H1 (cell line): ENCODE data around the gene HDLBP. TPM values are rescaled to one million over a fixed set of nuclear protein-coding genes. Genes with fewer than 3 reads are reported as not detected.

Experiments used
- CTCF ChIA-PET: fragments of 300-600 bp; sonication (Branson Sonifier 250); formaldehyde crosslinking; loops from one replicate; lab custom pipeline; 2021; ENCODE audit not compliant: partially characterized antibody; lab: Charles Lee
- POLR2A ChIA-PET: fragments of 300-600 bp; sonication (Branson Sonifier 250); formaldehyde crosslinking; loops from one replicate; lab custom pipeline; 2021; ENCODE audit warnings: inconsistent platforms; ENCODE audit not compliant: partially characterized antibody; lab: Charles Lee
- DNase-seq, 2 experiments: peaks; one replicate each; pipeline versions ENCODE4 v3.0.0 to v3.0.0-alpha.2; 2010 to 2022; ENCODE audit warnings: low spot score in 2 of 2, low read depth in 1 of 2, mixed read lengths in 1 of 2
- FAIRE-seq: peaks from 2 replicates; lab custom pipeline; 2011; peaks lifted over from hg19 to GRCh38; lab: Jason Lieb, UNC
- H2AFZ ChIP-seq: 2 replicates; pipeline ENCODE4 v1.8.1; 2012; ENCODE audit warnings: low read length, inconsistent platforms
- H2AK5ac ChIP-seq: 2 replicates; pipeline ENCODE4 v1.6.1; 2013; ENCODE audit warnings: low read depth, low read length
- H2BK120ac ChIP-seq: replicated peaks from 2 replicates; pipeline ENCODE3; 2013; ENCODE audit warnings: low read depth, low read length, inconsistent platforms
- H2BK12ac ChIP-seq: 2 replicates; pipeline ENCODE4 v1.6.1; 2013; ENCODE audit warnings: low read depth, low read length
- H2BK15ac ChIP-seq: 2 replicates; pipeline ENCODE4 v1.6.1; 2013; ENCODE audit warnings: low read length
- H2BK20ac ChIP-seq: 2 replicates; pipeline ENCODE4 v1.6.1; 2013; ENCODE audit warnings: low read length
- H2BK5ac ChIP-seq: 2 replicates; pipeline ENCODE4 v1.6.1; 2013; ENCODE audit warnings: low read depth, low read length
- H3K14ac ChIP-seq: 2 replicates; pipeline ENCODE4 v1.6.1; 2013; ENCODE audit warnings: inconsistent platforms; ENCODE audit not compliant: insufficient read length
- H3K18ac ChIP-seq: 2 replicates; pipeline ENCODE4 v1.6.1; 2013; ENCODE audit warnings: low read length; ENCODE audit errors: extremely low read depth
- H3K23ac ChIP-seq: 2 replicates; pipeline ENCODE4 v1.6.1; 2013; ENCODE audit warnings: inconsistent platforms; ENCODE audit not compliant: insufficient read length
- H3K23me2 ChIP-seq: 2 replicates; pipeline ENCODE4 v1.6.1; 2013; ENCODE audit warnings: low read depth, low read length
- H3K27ac ChIP-seq: 2 replicates; pipeline ENCODE4 v1.6.1; 2011; ENCODE audit warnings: low read depth, low read length, inconsistent platforms
- H3K27me3 ChIP-seq, 4 experiments: replicated peaks in 1 of 4; 1 replicate in 1 of 4; 2 replicates in 3 of 4; pipeline versions ENCODE4 v1.6.1 to v1.8.1; 2011 to 2013; ENCODE audit warnings: low read length in 3 of 4, mild to moderate bottlenecking in 3 of 4, inconsistent platforms in 2 of 4, mixed read lengths in 2 of 4, moderate library complexity in 1 of 4; ENCODE audit not compliant: control insufficient read depth in 3 of 4, insufficient read depth in 3 of 4; ENCODE audit errors: extremely low read depth in 1 of 4
- H3K36me3 ChIP-seq, 4 experiments: 2 replicates each; pipeline versions ENCODE4 v1.6.1 to v1.8.1; 2011 to 2013; ENCODE audit warnings: mild to moderate bottlenecking in 4 of 4, low read length in 3 of 4, moderate library complexity in 2 of 4, control low read depth in 1 of 4, inconsistent platforms in 1 of 4; ENCODE audit not compliant: insufficient read depth in 4 of 4, control insufficient read depth in 2 of 4
- H3K4ac ChIP-seq: replicated peaks from 2 replicates; pipeline ENCODE3; 2013; ENCODE audit warnings: low read length, low read depth, mixed read lengths, inconsistent platforms; ENCODE audit not compliant: insufficient read length
- H3K4me1 ChIP-seq, 4 experiments: replicated peaks in 1 of 4; 1 replicate in 1 of 4; 2 replicates in 3 of 4; pipeline versions ENCODE4 v1.6.1 to v1.8.1; 2011 to 2013; ENCODE audit warnings: low read length in 3 of 4, inconsistent platforms in 2 of 4, mixed read lengths in 1 of 4; ENCODE audit not compliant: insufficient read depth in 4 of 4, control insufficient read depth in 3 of 4
- H3K4me2 ChIP-seq, 2 experiments: 2 replicates each; pipeline versions ENCODE4 v1.6.1 to v1.8.1; 2011 to 2013; ENCODE audit warnings: low read depth in 2 of 2, low read length in 2 of 2, control low read depth in 1 of 2, inconsistent platforms in 1 of 2, mild to moderate bottlenecking in 1 of 2; ENCODE audit not compliant: insufficient read depth in 1 of 2
- H3K4me3 ChIP-seq, 4 experiments: fragments of 200-600, 300-600 bp in 1 of 4; sonication (generic), shearing (Covaris generic), sonication (Bioruptor Twin) in 1 of 4; 2 replicates each; pipeline versions ENCODE4 v1.5.1 to v1.8.1; 2011 to 2016; ENCODE audit warnings: low read length in 4 of 4, low read depth in 3 of 4, control low read depth in 2 of 4, inconsistent platforms in 2 of 4, mild to moderate bottlenecking in 2 of 4, mixed read lengths in 1 of 4, moderate library complexity in 1 of 4; ENCODE audit not compliant: insufficient read depth in 2 of 4; ENCODE audit errors: extremely low read depth in 1 of 4
- H3K56ac ChIP-seq: replicated peaks from 2 replicates; pipeline ENCODE3; 2013; ENCODE audit warnings: low read depth, mild to moderate bottlenecking, mixed read lengths, low read length, inconsistent platforms; ENCODE audit not compliant: insufficient read length
- H3K79me1 ChIP-seq: 2 replicates; pipeline ENCODE4 v1.6.1; 2013; ENCODE audit warnings: low read depth, low read length, control low read depth
- H3K79me2 ChIP-seq, 2 experiments: 2 replicates each; pipeline versions ENCODE4 v1.6.1 to v1.8.1; 2012 to 2013; ENCODE audit warnings: low read length in 2 of 2, mild to moderate bottlenecking in 2 of 2, inconsistent platforms in 1 of 2; ENCODE audit not compliant: insufficient read depth in 2 of 2, control insufficient read depth in 1 of 2
- H3K9ac ChIP-seq, 4 experiments: replicated peaks in 1 of 4; 1 replicate in 1 of 4; 2 replicates in 3 of 4; pipeline versions ENCODE4 v1.6.1 to v1.8.1; 2011 to 2013; ENCODE audit warnings: low read depth in 3 of 4, low read length in 3 of 4, control low read depth in 2 of 4, mild to moderate bottlenecking in 2 of 4, moderate library complexity in 2 of 4, inconsistent platforms in 1 of 4; ENCODE audit errors: extremely low read depth in 1 of 4
- H3K9me3 ChIP-seq, 2 experiments: 2 replicates each; pipeline versions ENCODE4 v1.6.1 to v1.8.1; 2012 to 2013; ENCODE audit warnings: mild to moderate bottlenecking in 2 of 2, moderate library complexity in 2 of 2, control low read depth in 1 of 2, inconsistent platforms in 1 of 2, low read depth in 1 of 2, low read length in 1 of 2, mixed read lengths in 1 of 2; ENCODE audit not compliant: insufficient read depth in 2 of 2
- H4K20me1 ChIP-seq, 2 experiments: replicated peaks in 1 of 2; 2 replicates each; pipeline versions ENCODE3 to v1.8.1; 2011 to 2013; ENCODE audit warnings: inconsistent platforms in 2 of 2, low read length in 2 of 2, mild to moderate bottlenecking in 1 of 2; ENCODE audit not compliant: insufficient read depth in 2 of 2, control insufficient read depth in 1 of 2
- H4K5ac ChIP-seq: 2 replicates; pipeline ENCODE4 v1.6.1; 2013; ENCODE audit warnings: low read length, low read depth, mixed read lengths, inconsistent platforms; ENCODE audit not compliant: insufficient read length
- H4K8ac ChIP-seq: 2 replicates; pipeline ENCODE4 v1.8.0; 2013; ENCODE audit warnings: mild to moderate bottlenecking, moderate library complexity, low read length, inconsistent platforms; ENCODE audit not compliant: insufficient read depth; ENCODE audit errors: extremely low read depth
- H4K91ac ChIP-seq: replicated peaks from 2 replicates; pipeline ENCODE3; 2013; ENCODE audit warnings: low read length, mixed read lengths, inconsistent platforms; ENCODE audit not compliant: insufficient read length
- SP2 ChIP-seq: IDR thresholded peaks from 2 replicates; pipeline ENCODE4 v1.6.1; 2012; ENCODE audit warnings: mild to moderate bottlenecking, low read length, inconsistent platforms
- WGBS, 2 experiments: shearing (Covaris generic) in 1 of 2; methylation state at CpG; one replicate each; pipeline versions ENCODE4 v1.1.6 to v1.1.7; 2013 to 2015; ENCODE audit warnings: low lambda C conversion rate in 2 of 2, mixed read lengths in 2 of 2, inconsistent platforms in 1 of 2, low coverage in 1 of 2, missing lambda C conversion rate in 1 of 2; ENCODE audit not compliant: insufficient replicate concordance in 2 of 2, insufficient coverage in 1 of 2, insufficient read length in 1 of 2; ENCODE audit errors: extremely low coverage in 1 of 2, missing lambda C conversion rate in 1 of 2; 5-methylcytosine and 5-hydroxymethylcytosine counted together
- polyA plus RNA-seq, 7 experiments: library from polyadenylated mRNA; depleted of rRNA in 3 of 7; stranded (reverse) in 5 of 7; unstranded in 2 of 7; fragments of >200 nt in 5 of 7; fragments of 200-250 nt in 2 of 7; gene quantifications; 1 replicate in 5 of 7; 2 replicates in 1 of 7; 4 replicates in 1 of 7; pipeline versions ENCODE4 v1.2.1 to v1.2.3, GENCODE V29; 2011 to 2013; ENCODE audit warnings: missing spikeins in 2 of 7, mixed read lengths in 2 of 7
- total RNA-seq: library from RNA; stranded (reverse); fragmentation: NEBNext Ultra II Directional; extraction: Animal tissue kit (Norgen Biotek cat#: 25700); gene quantifications from 2 replicates; pipeline ENCODE4 v1.2.1, GENCODE V29; 2021

The HDLBP gene
- total and polyA plus RNA-seq, 2 of the 8 experiments (the other 6 are each of a cell fraction or from before 2014, with no cell fraction given), result 185 to 360 TPM

DNA sequence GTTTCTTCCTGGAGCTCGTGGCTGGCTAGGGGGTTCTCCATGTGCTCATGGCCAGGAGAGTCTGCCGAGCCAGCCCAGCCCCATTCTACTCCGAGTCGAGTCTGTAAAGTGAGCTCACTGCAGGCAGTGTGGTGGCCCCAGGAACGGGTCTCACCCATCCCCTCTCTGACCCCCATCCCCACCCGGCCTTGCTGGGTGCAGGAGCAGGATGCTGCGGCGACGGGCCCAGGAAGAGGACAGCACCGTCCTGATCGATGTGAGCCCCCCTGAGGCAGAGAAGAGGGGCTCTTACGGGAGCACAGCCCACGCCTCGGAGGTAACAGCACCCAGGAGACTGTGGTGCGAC lies 125.6 kb downstream of the HDLBP start:
- 91% methylated on average over 11 of the region's 15 CpGs; no CpG with 5 or more reads in 1 of the 2 experiments for WGBS, 2 experiments
- no peak overlapping the region for H4K5ac ChIP-seq
- no peak overlapping the region for H2BK5ac ChIP-seq
- no peak overlapping the region for H3K4ac ChIP-seq
- H4K8ac ChIP-seq, result no peak overlapping the region
- ChIA-PET CTCF (interaction anchor here (1.1 to 2.2 kb wide), 4 partner anchors 10 to 223 kb away, joined by 3 to 8 read pairs (median 6); no protein-coding TSS in a partner anchor), POLR2A (no interaction called here)
- no peak overlapping the region for H3K9ac ChIP-seq
- no peak overlapping the region for H2BK15ac ChIP-seq
- H3K4me2 ChIP-seq, result no peak overlapping the region
- H3K9me3 ChIP-seq, result no peaks in the 10 kb centered on the region
- H2AK5ac ChIP-seq, result no peak overlapping the region
- no peak overlapping the region for H2AFZ ChIP-seq
- no peaks in the 10 kb centered on the region for H3K23me2 ChIP-seq
- no peak for DNase-seq
- no peak overlapping the region for H3K4me3 ChIP-seq
- H3K79me1 ChIP-seq, result no peaks in the 10 kb centered on the region
- TF ChIP-seq SP2, result no peak
- no peak overlapping the region for H3K27ac ChIP-seq
- no peak overlapping the region for H2BK20ac ChIP-seq
- H2BK120ac ChIP-seq, result no peak overlapping the region
- no peak overlapping the region; the same call in 1 of the 2 replicates for H3K18ac ChIP-seq
- no peak overlapping the region for H3K56ac ChIP-seq
- H3K79me2 ChIP-seq, result no peaks in the 10 kb centered on the region
- H3K14ac ChIP-seq, result no peak overlapping the region
- FAIRE-seq, result no peak
- no peak overlapping the region for H2BK12ac ChIP-seq
- no peak overlapping the region for H3K23ac ChIP-seq
- H4K20me1 ChIP-seq, result no peaks in the 10 kb centered on the region
- H3K27me3 ChIP-seq, result no peaks in the 10 kb centered on the region
- H3K36me3 ChIP-seq, result no peaks in the 10 kb centered on the region
- no peak overlapping the region for H4K91ac ChIP-seq
- H3K4me1 ChIP-seq, result peaks cover 0 to 14% (median 7%) of the 10 kb centered on the region in 4 experiments; a peak in 6 of 7 replicates
